PFSK-1 (cell line): ENCODE results near the gene P2RY13.

Source experiments
- FOXP2 ChIP-seq: optimal IDR thresholded peaks from 2 replicates; pipeline ENCODE3; 2011; ENCODE audit warnings: borderline replicate concordance, control low read depth, inconsistent platforms; ENCODE audit not compliant: insufficient read depth; ENCODE audit errors: extremely low read length, extremely low read depth
- POLR2AphosphoS5 ChIP-seq: IDR thresholded peaks from 2 replicates; pipeline ENCODE4 v1.6.1; 2012; ENCODE audit warnings: low read depth, mild to moderate bottlenecking, control low read depth, low read length, moderate library complexity
- SIN3A ChIP-seq: IDR thresholded peaks from 2 replicates; pipeline ENCODE4 v1.6.1; 2012; ENCODE audit warnings: mild to moderate bottlenecking, low read length, moderate library complexity, borderline replicate concordance; ENCODE audit not compliant: insufficient read depth
- TAF1 ChIP-seq: IDR thresholded peaks from 2 replicates; pipeline ENCODE4 v1.6.1; 2012; ENCODE audit warnings: low read length, control low read depth, borderline replicate concordance; ENCODE audit not compliant: insufficient read depth
- TF ChIP-seq, protein P1 (sequence below), 2 experiments: IDR thresholded peaks; 2 replicates each; pipeline versions ENCODE4 v1.6.1 to v1.8.0; 2011 to 2012; ENCODE audit warnings: low read depth in 2 of 2, low read length in 2 of 2, control low read depth in 1 of 2, inconsistent platforms in 1 of 2, mild to moderate bottlenecking in 1 of 2, moderate library complexity in 1 of 2; ENCODE audit not compliant: insufficient read depth in 1 of 2

The P2RY13 gene

DNA sequence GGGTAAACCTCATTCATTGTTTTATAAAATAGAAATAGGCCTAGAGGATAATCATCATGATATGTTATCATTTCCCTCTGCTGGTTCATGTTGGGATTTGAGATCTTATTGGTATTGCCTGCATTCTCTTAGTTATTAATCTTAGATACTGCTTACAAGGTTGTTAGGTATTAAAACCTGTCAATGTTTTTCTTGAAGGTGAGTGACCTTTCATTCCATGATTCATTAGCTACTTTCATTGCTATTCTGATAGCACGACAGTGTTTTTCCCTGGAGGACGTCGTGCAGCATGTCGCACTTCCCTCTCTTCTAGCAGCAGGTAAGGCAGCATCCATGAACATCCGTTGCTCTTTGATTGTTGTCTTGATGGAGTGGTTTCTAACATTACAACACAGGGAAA, 38.1 kb upstream of the P2RY13 start:
- TF ChIP-seq, protein P1, sequence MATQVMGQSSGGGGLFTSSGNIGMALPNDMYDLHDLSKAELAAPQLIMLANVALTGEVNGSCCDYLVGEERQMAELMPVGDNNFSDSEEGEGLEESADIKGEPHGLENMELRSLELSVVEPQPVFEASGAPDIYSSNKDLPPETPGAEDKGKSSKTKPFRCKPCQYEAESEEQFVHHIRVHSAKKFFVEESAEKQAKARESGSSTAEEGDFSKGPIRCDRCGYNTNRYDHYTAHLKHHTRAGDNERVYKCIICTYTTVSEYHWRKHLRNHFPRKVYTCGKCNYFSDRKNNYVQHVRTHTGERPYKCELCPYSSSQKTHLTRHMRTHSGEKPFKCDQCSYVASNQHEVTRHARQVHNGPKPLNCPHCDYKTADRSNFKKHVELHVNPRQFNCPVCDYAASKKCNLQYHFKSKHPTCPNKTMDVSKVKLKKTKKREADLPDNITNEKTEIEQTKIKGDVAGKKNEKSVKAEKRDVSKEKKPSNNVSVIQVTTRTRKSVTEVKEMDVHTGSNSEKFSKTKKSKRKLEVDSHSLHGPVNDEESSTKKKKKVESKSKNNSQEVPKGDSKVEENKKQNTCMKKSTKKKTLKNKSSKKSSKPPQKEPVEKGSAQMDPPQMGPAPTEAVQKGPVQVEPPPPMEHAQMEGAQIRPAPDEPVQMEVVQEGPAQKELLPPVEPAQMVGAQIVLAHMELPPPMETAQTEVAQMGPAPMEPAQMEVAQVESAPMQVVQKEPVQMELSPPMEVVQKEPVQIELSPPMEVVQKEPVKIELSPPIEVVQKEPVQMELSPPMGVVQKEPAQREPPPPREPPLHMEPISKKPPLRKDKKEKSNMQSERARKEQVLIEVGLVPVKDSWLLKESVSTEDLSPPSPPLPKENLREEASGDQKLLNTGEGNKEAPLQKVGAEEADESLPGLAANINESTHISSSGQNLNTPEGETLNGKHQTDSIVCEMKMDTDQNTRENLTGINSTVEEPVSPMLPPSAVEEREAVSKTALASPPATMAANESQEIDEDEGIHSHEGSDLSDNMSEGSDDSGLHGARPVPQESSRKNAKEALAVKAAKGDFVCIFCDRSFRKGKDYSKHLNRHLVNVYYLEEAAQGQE (IDR thresholded peaks at IDR 0.05; ENCODE audit: insufficient read depth in 1 of 2, low read depth in 2 of 2, low read length in 2 of 2): no peak
- TF ChIP-seq TAF1: no peak
- TF ChIP-seq FOXP2: no peak

DNA sequence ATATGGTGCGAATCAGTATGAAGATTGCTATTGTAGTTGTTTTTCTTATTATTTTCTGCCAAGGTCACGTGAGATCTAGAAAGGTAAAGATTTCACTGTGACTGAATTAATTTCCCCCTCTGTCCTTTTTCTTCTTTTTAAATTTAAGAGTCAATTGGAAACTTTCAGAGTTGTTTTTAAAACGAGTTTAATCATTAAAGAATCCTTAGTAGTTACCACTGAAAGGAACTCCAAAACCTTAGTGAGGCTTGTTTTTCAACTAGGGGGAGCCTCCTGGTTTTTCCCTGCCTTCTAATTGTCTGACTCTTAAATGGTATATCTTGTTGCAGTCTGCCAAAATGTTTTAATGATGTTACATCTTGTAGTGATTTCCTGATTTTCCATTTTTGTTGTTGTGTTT, 37.6 kb upstream of the P2RY13 start:
- TF ChIP-seq, protein P1 (IDR thresholded peaks at IDR 0.05; ENCODE audit: insufficient read depth in 1 of 2, low read depth in 2 of 2, low read length in 2 of 2): no peak
- TF ChIP-seq FOXP2 (no peak), POLR2AphosphoS5 (no peak), TAF1 (no peak)

DNA sequence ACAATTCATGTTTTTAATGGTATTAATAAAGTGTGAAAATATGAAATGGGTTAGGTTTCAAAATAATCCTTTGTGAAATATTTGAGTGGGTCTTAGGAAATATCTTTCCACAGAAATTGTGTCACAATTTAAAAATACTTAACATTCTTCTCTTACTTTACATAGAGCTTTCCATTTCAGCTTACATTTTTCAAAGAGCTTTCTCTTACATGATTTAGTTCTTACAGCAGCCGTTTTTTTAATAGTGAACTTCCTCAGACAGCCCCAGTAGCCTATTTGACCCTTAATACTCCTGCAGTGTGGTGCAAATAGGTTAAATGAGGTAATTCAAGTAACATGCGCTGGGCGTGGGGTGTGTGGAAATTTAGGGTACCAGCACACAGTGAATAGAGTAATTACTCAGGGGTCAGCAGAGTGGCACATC, 33.4 kb upstream of the P2RY13 start:
- TF ChIP-seq, protein P1 (IDR thresholded peaks at IDR 0.05; ENCODE audit: insufficient read depth in 1 of 2, low read depth in 2 of 2, low read length in 2 of 2): no peak
- TF ChIP-seq SIN3A (no peak), TAF1 (no peak), POLR2AphosphoS5 (no peak), FOXP2 (no peak)

DNA sequence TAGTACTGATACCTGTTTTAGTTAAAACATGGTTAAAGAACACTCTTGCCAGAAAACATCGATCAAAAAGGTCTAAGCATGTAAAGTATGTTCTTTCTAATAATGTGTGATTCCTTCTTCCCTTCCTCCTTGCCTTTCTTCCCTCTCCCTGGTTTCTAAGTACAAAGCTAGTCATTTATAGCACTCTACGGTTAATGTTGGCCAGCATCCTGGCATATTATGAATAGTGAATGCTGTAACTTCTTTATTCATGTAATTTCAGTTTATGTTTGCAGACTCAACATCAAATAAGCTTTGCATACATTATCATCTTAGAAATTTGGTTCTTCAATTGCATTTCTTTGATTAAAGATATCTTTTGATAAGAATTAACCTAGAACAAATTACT, 28.1 kb upstream of the P2RY13 start:
- TF ChIP-seq TAF1: no peak

DNA sequence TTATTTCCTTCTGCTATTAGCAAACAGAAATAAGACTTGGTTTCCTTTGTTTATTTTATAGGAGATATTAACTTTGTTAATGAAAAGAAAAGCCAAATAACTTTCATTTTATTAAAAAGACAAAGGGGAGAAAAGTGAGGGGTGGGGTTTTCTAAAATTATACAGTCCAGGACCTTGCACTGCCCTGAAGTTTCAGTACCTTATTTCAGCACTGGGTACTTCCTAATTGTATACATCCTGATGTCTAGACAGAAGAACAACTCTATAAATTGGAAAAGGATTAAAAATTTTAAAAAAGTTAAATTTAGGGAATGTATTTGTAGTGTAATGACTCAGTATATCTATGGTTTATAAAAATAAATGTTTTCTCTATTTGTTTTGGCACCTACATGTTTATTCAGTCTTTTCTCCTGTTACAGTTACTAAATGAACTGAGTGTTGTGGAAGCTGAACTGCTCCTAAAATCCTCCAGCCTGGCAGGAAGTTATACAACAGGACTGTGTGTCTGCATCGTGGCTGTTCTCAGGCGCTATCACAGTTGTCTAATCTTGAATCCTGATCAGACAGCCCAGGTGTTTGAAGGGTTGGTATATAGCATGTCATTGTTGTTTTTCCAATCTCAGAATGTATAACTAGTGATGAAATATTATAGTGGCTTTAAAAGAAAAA, 27.6 kb upstream of the P2RY13 start:
- TF ChIP-seq FOXP2: no peak
- TF ChIP-seq, protein P1 (IDR thresholded peaks at IDR 0.05; ENCODE audit: insufficient read depth in 1 of 2, low read depth in 2 of 2, low read length in 2 of 2): no peak
- TF ChIP-seq POLR2AphosphoS5: no peak
- no peak for TF ChIP-seq TAF1
- TF ChIP-seq SIN3A: no peak
